ENCODE data around the gene CUTC. TPM values are rescaled to one million over a fixed set of nuclear protein-coding genes. Genes with fewer than 3 reads are reported as not detected.

The CUTC gene
- polyA plus RNA-seq, 1 of the 3 experiments (the other 2 are of a cell fraction): 19.4 TPM

DNA sequence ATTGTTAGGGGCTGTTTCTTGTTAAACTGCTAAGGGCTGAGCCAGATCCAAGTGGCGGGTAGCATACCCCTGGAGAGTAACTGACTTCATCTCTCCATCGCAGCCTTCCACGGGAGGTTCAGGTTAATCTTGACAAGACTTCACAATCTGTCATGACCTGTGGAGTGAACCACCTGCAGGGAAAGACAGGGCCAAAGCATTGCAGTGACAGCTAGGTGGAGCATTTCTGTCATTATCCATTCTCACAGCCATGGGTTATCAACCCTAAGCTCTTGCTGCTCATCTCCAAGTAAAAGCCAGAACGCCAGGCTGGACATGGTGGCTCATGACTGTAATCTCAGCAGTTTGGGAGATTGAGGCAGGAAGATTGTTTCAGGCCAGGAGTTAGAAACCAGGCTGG lies 67.6 kb downstream of the CUTC start:
- H3F3A ChIP-seq (replicated peaks; ENCODE audit: insufficient read depth): no peaks in the 10 kb centered on the region
- no peak overlapping the region for H3K4me2 ChIP-seq
- CTCF ChIA-PET: interaction anchor here (0.7 kb wide), 1 partner anchor 210 kb away, joined by 3 read pairs; the partner anchor contains the start of gene DNMBP
- DNase-seq: no peak
- no peaks in the 10 kb centered on the region for H3K36me3 ChIP-seq (replicated peaks in 1 of 2; ENCODE audit: control insufficient read depth in 1 of 2, insufficient read depth in 2 of 2, low read length in 1 of 2)
- H3K27ac ChIP-seq (ENCODE audit: low read depth in 2 of 2, low read length in 1 of 2): no peak overlapping the region
- H2AFZ ChIP-seq (ENCODE audit: low read depth): no peak overlapping the region
- H3K79me2 ChIP-seq (ENCODE audit: insufficient read depth): no peaks in the 10 kb centered on the region
- no peak overlapping the region for H3K9ac ChIP-seq
- no peaks in the 10 kb centered on the region for H3K4me1 ChIP-seq (ENCODE audit: control insufficient read depth in 1 of 2, insufficient read depth in 2 of 2, low read depth in 1 of 2, low read length in 1 of 2)
- no peaks in the 10 kb centered on the region for H4K20me1 ChIP-seq (ENCODE audit: insufficient read depth)
- POLR2A ChIA-PET: no interaction called here
- no peaks in the 10 kb centered on the region for H3K9me2 ChIP-seq
- TF ChIP-seq RAD21 (IDR thresholded peaks at IDR 0.05; ENCODE audit: low read length): no peak
- TF ChIP-seq ELF1 (IDR thresholded peaks at IDR 0.05): no peak
- no peak for TF ChIP-seq EP300 (IDR thresholded peaks at IDR 0.05; ENCODE audit: borderline replicate concordance in 1 of 2, low read depth in 1 of 2, low read length in 1 of 2)
- no peak for TF ChIP-seq YY1 (IDR thresholded peaks at IDR 0.05; ENCODE audit: low read depth)
- no peak for TF ChIP-seq CHD2 (IDR thresholded peaks at IDR 0.05; ENCODE audit: low read length, partially characterized antibody)
- TF ChIP-seq, protein P1, sequence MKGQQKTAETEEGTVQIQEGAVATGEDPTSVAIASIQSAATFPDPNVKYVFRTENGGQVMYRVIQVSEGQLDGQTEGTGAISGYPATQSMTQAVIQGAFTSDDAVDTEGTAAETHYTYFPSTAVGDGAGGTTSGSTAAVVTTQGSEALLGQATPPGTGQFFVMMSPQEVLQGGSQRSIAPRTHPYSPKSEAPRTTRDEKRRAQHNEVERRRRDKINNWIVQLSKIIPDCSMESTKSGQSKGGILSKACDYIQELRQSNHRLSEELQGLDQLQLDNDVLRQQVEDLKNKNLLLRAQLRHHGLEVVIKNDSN (IDR thresholded peaks at IDR 0.05; ENCODE audit: borderline replicate concordance, low read depth): no peak
- TF ChIP-seq FOXM1 (IDR thresholded peaks at IDR 0.05; ENCODE audit: low read depth): no peak
- TF ChIP-seq FOXJ3 (CRISPR knock-in tag; IDR thresholded peaks at IDR 0.05): no peak
- no peak for TF ChIP-seq TCF12 (IDR thresholded peaks at IDR 0.05)
- no peak for TF ChIP-seq RCOR1 (IDR thresholded peaks at IDR 0.05; ENCODE audit: low read length)
- TF ChIP-seq, protein P2, sequence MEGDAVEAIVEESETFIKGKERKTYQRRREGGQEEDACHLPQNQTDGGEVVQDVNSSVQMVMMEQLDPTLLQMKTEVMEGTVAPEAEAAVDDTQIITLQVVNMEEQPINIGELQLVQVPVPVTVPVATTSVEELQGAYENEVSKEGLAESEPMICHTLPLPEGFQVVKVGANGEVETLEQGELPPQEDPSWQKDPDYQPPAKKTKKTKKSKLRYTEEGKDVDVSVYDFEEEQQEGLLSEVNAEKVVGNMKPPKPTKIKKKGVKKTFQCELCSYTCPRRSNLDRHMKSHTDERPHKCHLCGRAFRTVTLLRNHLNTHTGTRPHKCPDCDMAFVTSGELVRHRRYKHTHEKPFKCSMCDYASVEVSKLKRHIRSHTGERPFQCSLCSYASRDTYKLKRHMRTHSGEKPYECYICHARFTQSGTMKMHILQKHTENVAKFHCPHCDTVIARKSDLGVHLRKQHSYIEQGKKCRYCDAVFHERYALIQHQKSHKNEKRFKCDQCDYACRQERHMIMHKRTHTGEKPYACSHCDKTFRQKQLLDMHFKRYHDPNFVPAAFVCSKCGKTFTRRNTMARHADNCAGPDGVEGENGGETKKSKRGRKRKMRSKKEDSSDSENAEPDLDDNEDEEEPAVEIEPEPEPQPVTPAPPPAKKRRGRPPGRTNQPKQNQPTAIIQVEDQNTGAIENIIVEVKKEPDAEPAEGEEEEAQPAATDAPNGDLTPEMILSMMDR (IDR thresholded peaks at IDR 0.05): no peak
- no peak for TF ChIP-seq REST (IDR thresholded peaks at IDR 0.05; ENCODE audit: low read depth, low read length)
- no peak for TF ChIP-seq POLR2AphosphoS5 (IDR thresholded peaks at IDR 0.05; ENCODE audit: low read depth, low read length)
- TF ChIP-seq RXRA (IDR thresholded peaks at IDR 0.05; ENCODE audit: borderline replicate concordance, low read depth): no peak
- no peak for TF ChIP-seq NFIC (IDR thresholded peaks at IDR 0.05; ENCODE audit: borderline replicate concordance)
- no peak for TF ChIP-seq NRF1 (IDR thresholded peaks at IDR 0.05; ENCODE audit: low read depth, low read length)
- TF ChIP-seq ZBTB33 (IDR thresholded peaks at IDR 0.05; ENCODE audit: borderline replicate concordance, low read depth): no peak
- no peaks in the 10 kb centered on the region for H3K9me3 ChIP-seq
- WGBS (ENCODE audit: low lambda C conversion rate): 87% methylated on average over 4 of the region's 4 CpGs
- H3K4me3 ChIP-seq (ENCODE audit: low read depth in 2 of 2, low read length in 1 of 2): no peak overlapping the region
- no peaks in the 10 kb centered on the region for H3K27me3 ChIP-seq (ENCODE audit: insufficient read depth)

Measured in SK-N-SH (cell line).